HG02870 (cell line): Measurements from ENCODE around the gene CARS1.

Experiments used
- ATAC-seq: cut with Tn5 transposase; IDR thresholded peaks from one replicate; pipeline ENCODE4 v1.9.1; 2021; ENCODE audit warnings: mild to moderate bottlenecking, moderate library complexity; ENCODE audit not compliant: unreplicated experiment

Gene CARS1

DNA sequence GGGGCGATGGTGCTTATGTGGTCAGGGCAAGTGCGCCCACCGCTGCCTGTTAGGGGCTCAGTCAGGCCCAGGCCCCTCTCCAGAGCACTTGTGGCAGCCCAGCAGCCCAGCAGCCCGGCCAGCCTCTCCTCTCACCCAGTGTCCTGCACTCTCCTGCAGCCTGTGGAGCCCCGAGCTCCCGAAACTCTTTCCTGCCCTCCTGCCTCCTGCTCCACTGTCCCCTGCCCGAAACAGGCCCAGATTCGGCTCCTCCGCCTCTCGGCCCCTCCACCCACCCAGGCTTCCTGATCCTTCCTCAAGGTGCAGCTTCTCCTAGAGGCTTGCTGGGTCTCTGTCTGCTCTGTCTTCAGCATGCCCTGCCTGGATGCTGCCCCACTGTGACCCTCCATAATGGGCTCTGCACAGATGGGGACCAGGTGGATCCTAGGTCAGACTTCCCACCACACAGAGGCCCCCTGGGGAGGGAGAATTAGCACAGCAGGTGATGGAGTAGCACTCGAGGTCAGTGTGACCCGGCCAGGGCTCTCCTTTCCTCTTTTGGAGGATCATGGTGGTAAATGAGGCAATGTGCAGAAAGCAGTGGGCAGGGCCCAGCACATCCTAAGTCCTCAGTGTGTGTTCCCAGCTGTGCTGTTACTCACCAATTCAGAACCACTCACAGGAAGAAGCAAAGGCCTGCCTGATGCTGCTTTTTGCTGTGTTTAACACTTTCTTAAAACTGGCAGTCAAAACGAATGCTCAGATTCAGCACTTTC is 46.5 kb downstream of the CARS1 start:
- ATAC-seq: no peak

DNA sequence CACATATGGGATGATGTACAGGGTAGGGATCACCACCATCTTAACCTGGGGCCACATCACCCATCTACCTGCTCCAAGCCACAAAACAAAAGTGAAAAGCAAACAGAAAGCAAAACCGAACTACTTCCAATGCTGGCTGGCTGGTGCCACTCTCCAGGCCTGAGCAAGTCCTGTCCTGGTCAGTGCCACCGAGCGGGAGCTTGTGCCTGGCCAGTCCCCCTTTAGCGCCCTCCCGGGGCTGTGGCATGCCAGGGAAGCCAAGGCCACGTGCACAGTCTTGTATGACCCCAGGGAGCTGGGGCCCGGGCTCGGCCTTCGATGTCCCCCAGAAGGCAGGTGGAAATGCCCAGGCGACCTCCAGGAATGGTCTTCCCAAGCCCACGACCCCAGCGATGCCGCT is 47.2 kb downstream of the CARS1 start:
- no peak for ATAC-seq

DNA sequence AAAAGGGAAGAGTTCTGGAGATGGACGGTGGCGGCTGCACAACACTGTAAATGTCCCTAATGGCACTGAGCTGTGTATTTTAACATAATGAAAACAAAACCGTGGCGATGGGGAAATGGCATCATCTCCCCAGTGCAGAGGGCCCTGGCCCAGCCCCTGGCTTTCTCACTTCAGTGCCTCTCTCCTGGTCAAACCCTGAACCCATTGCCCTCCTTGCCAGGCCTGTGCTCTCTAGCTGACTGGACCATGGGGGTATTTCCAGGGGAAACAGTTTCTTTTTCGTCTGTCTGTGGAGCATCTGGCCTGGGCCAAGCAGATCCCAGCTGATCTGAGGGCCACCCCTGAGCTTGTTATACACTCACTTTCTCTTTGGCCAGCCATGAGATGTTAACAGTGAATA is 47.7 kb downstream of the CARS1 start:
- ATAC-seq: no peak

DNA sequence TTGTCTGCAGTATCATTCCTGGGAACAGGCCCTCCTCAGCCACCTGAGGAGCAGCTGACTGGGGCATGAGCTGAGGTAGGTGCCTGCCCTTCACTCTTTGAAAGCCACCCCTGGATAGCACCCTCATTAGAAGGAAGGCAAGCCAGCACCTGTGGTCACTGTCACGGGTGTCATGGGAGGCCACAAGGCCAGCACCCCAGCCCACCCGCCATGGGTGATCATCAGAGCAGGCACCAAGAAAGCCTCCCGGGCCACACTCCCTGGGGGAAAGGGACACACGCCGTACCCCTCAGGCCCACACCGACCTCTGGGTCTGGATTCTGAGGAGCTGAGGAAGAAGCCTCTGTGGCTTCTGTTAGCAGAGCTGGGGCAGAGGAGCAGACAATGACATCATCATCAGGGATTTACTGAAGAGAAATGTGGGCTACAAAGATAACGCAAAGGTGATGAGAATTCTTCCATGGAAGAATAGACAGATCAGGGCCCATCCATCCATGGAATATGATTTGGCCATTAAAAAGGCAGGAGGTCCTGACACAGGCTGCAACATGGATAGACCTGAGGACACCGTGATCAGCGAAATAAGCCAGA is 48.4 kb downstream of the CARS1 start:
- ATAC-seq: no peak

GRCh38 chr11:3007404-3008010 is 49.7 kb downstream of the CARS1 start:
- ATAC-seq: no peak

- no peak for ATAC-seq
Measured at GRCh38 chr11:3006505-3007260, 50.5 kb downstream of the CARS1 start.

DNA sequence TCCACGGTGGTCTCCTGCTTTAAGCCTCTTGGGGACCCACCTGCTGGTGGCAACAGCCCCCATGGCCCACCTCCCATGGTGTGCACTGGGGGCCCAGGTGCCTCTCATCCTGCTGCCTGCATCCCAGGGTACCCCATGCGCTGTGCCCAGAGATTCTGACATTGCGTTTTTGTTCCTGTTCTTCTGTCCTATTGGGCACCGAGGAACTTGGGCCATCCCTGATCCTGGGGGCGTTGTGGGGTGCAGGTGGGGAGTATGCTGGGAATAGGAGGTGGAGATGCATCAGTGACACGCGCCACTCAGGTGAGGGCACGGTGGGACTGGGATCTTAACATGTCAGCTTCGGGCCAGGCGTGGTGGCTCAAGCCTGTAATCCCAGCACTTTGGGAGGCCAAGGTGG is 52.7 kb downstream of the CARS1 start:
- no peak for ATAC-seq

DNA sequence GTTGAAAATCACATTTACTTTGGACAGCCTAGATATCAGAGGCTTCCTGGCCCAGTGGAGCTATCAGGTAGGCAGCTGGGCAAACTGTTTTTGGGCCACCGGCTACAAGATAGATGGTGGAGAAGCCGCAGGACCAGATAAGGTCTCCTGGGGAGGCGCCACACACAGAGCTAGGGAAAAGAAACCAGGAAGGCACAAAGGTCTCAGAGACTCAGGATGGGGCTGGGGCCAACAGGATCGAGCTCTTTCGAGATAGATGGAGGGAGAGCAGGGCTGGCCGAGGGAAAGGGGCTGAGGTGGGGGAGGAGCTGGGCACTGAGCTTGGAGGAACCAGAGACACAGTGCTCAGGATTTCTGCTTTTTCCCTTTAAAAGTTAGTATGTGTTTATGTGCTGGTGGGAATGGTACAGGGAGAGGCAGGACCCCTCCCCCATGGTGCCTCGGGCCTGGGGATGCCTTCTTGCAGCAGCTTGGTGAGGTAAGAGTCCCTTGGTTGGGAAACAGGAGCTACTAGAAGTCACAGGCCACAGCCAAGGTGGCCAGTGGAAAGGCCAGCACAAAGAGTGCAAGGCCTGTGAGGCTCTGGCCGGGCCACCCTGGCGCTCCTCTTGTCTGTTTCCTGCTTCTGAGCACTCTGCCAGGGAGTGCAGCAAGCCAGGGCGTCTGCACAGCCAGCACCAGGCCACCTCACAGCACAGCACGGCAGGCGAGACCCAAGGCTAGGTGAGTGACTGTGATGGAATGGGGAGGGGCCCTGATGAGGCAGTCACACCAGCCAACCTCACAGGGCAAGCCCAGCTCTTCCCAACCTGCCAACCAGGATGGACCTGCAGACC is 53.6 kb downstream of the CARS1 start:
- ATAC-seq: no peak

- no peak for ATAC-seq
Measured at GRCh38 chr11:3002871-3003270, 54.4 kb downstream of the CARS1 start.

GRCh38 chr11:3002351-3002861 is 54.8 kb downstream of the CARS1 start:
- ATAC-seq: no peak

DNA sequence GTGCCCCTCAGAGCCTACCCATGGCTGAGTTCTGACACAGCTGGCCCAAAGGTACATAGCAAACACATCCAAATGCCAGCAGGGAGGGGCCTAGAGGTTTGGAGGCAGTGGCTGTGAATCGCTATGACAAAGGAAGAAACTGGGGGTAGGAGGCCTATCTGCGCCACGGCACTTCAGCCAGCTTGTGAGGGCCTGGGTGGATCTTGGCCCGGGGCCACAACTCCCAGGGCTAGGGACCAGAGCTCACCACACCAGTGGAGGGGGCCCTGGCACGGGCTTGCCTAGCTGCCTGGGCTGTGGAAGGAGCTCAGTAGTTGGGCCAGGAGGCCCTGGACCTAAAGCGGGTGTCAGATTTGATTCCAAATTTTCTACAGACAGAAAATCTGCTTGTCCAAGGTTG is 55.7 kb downstream of the CARS1 start:
- no peak for ATAC-seq

GRCh38 chr11:3000032-3000961 is 56.9 kb downstream of the CARS1 start:
- ATAC-seq: no peak

DNA sequence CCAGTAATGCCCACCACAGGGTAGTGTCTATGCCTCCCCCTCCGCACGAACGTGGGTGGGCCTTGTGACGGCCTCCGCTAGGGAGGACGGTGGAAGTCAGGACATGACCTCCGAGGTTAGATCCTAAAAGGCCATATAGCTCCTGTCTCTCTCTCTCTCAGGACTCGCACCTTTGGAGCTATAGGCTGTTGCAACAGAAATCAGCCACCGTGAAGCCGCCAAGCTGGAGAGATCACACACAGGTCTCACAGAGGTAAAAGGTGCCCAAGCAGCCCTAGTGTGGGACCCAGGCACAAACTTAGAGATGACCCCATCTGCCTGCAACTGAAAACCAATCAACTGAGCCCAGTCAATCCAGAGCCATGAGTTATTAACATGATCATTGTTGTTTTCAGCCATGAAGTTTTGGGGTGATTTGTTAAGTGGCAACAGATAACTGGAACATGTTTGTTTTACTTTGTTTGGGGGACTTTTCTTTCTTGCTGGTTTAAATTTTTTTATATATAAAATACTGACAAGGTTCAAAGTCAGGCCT is 57.7 kb downstream of the CARS1 start:
- ATAC-seq: no peak

- ATAC-seq: no peak
Measured at GRCh38 chr11:2998073-2998850, 59.0 kb downstream of the CARS1 start.

- ATAC-seq: no peak
Measured at GRCh38 chr11:2997406-2997805, 59.8 kb downstream of the CARS1 start.

DNA sequence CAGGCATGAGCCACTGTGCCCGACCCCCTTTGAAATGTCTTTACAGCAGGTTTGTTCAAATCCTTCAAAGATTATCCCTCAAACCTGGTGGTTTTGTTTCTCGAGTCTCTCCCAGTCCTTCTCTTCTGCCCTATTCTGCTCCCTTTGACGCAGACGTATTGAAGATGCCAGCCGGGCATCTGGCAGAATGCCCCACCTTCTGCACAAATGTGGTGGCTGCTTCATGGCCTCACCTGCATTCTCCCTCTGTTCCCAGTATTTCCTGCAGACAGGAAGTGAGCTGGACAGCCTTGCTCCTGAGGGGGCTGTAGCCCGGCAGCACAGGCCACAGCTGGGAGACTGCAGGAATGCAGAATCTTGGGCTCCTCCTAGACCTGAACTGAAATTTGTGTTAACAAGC is 60.2 kb downstream of the CARS1 start:
- no peak for ATAC-seq

- no peak for ATAC-seq
Measured at GRCh38 chr11:2995893-2996554, 61.2 kb downstream of the CARS1 start.

DNA sequence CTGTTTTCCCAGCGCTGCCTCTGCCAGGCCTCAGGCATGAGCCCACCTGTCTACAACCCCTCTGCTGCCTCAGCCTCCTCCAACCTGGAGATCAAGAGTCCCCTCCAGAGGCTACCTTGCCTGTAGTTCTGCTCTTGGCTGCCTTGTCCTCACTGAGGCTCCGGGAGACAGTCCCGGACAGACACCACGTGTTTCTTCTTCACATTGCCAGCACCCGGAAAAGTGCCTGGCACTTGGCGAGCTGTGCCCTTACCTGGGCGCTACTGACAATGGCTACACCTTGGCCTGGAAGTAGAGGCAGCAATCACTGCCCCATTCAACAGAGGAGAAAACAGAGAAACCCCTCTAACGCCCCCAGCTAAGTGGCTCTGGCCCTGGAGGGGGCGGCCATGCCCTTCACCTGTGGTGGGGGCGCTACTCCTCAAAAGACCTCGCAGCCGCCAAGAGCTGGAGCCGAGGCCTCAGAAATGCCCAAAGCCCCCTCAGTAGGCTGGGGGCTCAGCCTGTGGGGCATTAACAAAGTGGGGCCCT is 62.1 kb downstream of the CARS1 start:
- no peak for ATAC-seq
